ENCODE data around the gene SUFU.

SUFU gene

DNA sequence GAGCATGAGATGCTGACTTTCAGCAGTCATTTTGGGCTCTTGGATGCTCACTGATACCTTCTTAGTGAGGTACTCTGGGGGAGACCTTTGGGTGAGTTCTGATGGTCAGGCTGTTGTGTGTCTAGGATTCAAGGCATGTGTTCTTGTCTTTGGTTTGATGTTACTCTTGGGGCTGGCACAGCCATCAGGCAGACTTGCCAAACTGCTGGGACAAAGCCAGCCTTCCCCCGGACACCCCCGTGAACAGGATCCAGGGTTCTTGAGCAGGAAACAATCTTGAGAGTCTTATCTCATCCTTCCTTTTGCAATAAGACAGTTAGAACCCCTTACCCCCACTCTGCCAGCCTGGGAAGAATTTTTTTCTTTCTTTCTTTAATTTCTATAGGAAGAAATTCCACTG is 42.2 kb downstream of the SUFU start:
- Histone ChIP-seq H3K27me3 (ENCODE audit: insufficient read depth, insufficient read length) (no peaks in the 10 kb centered on the region), H3K9me3 (ENCODE audit: insufficient read depth, low read length) (no peaks in the 10 kb centered on the region), H3K9ac (ENCODE audit: insufficient read length, low read depth) (no peak overlapping the region), H3K4me1 (ENCODE audit: insufficient read depth, insufficient read length) (no peaks in the 10 kb centered on the region), H3K4me3 (ENCODE audit: insufficient read length, low read depth) (no peak overlapping the region), H3K36me3 (ENCODE audit: insufficient read depth, insufficient read length, low read length) (peaks cover 7% of the 10 kb centered on the region)
- DNase-seq (ENCODE audit: low read depth, low spot score) = no peak
- TF ChIP-seq YY1 (IDR thresholded peaks at IDR 0.05; ENCODE audit: insufficient read depth, insufficient read length) (no peak), ZNF274 (IDR thresholded peaks at IDR 0.05; ENCODE audit: low read depth, low read length) (no peak), SUZ12 (IDR thresholded peaks at IDR 0.05; ENCODE audit: extremely low read depth, insufficient read depth, insufficient read length) (no peak)

GRCh38 chr10:102546606-102547320 is 43.0 kb downstream of the SUFU start:
- H3K4me3 ChIP-seq (ENCODE audit: insufficient read length, low read depth) = no peak overlapping the region
- no peak for DNase-seq (ENCODE audit: low read depth, low spot score)
- peaks cover 9% of the 10 kb centered on the region for H3K36me3 ChIP-seq (ENCODE audit: insufficient read depth, insufficient read length, low read length)
- TF ChIP-seq SUZ12 (IDR thresholded peaks at IDR 0.05; ENCODE audit: extremely low read depth, insufficient read depth, insufficient read length) (no peak), YY1 (IDR thresholded peaks at IDR 0.05; ENCODE audit: insufficient read depth, insufficient read length) (no peak), ZNF274 (IDR thresholded peaks at IDR 0.05; ENCODE audit: low read depth, low read length) (no peak)
- H3K9ac ChIP-seq (ENCODE audit: insufficient read length, low read depth) = no peak overlapping the region
- no peaks in the 10 kb centered on the region for H3K4me1 ChIP-seq (ENCODE audit: insufficient read depth, insufficient read length)
- H3K27me3 ChIP-seq (ENCODE audit: insufficient read depth, insufficient read length) = no peaks in the 10 kb centered on the region
- H3K9me3 ChIP-seq (ENCODE audit: insufficient read depth, low read length) = no peaks in the 10 kb centered on the region

- no peaks in the 10 kb centered on the region for H3K27me3 ChIP-seq (ENCODE audit: insufficient read depth, insufficient read length)
- H3K4me3 ChIP-seq (ENCODE audit: insufficient read length, low read depth) = no peak overlapping the region
- H3K9ac ChIP-seq (ENCODE audit: insufficient read length, low read depth) = no peak overlapping the region
- DNase-seq (ENCODE audit: low read depth, low spot score) = no peak
- no peak for TF ChIP-seq ZNF274 (IDR thresholded peaks at IDR 0.05; ENCODE audit: low read depth, low read length)
- TF ChIP-seq SUZ12 (IDR thresholded peaks at IDR 0.05; ENCODE audit: extremely low read depth, insufficient read depth, insufficient read length) = no peak
- no peak for TF ChIP-seq YY1 (IDR thresholded peaks at IDR 0.05; ENCODE audit: insufficient read depth, insufficient read length)
- H3K4me1 ChIP-seq (ENCODE audit: insufficient read depth, insufficient read length) = no peaks in the 10 kb centered on the region
- H3K36me3 ChIP-seq (ENCODE audit: insufficient read depth, insufficient read length, low read length) = peaks cover 9% of the 10 kb centered on the region
- H3K9me3 ChIP-seq (ENCODE audit: insufficient read depth, low read length) = no peaks in the 10 kb centered on the region
Measured at GRCh38 chr10:102549549-102549948, 45.8 kb downstream of the SUFU start.

DNA sequence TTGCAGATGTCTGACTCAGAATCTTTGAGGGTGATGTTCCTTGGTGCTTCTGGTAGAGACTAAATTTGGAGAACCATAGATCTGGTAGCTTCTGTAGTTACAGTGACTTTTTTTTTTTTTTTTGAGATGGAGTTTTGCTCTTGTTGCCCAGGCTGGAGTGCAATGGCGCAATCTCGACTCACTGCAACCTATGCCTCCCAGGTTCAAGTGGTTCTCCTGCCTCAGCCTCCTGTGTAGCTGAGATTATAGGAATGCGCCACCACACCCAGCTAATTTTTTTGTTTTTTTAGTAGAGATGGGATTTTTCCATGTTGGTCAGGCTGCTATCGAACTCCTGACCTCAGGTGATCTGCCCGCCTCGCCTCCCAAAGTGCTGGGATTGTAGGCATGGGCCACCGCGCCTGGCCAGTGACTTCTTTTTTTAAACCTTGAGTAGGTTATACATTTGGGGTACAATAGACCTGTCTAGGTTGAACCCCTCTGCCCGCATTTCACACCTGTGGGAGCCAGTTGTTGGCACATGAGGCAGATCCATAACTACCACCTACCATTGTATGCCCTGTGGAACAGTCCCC is 47.0 kb downstream of the SUFU start:
- no peaks in the 10 kb centered on the region for H3K27me3 ChIP-seq (ENCODE audit: insufficient read depth, insufficient read length)
- H3K9ac ChIP-seq (ENCODE audit: insufficient read length, low read depth) = no peak overlapping the region
- H3K4me3 ChIP-seq (ENCODE audit: insufficient read length, low read depth) = no peak overlapping the region
- TF ChIP-seq SUZ12 (IDR thresholded peaks at IDR 0.05; ENCODE audit: extremely low read depth, insufficient read depth, insufficient read length) (no peak), YY1 (IDR thresholded peaks at IDR 0.05; ENCODE audit: insufficient read depth, insufficient read length) (no peak), ZNF274 (IDR thresholded peaks at IDR 0.05; ENCODE audit: low read depth, low read length) (no peak)
- H3K9me3 ChIP-seq (ENCODE audit: insufficient read depth, low read length) = no peaks in the 10 kb centered on the region
- H3K4me1 ChIP-seq (ENCODE audit: insufficient read depth, insufficient read length) = no peaks in the 10 kb centered on the region
- no peak for DNase-seq (ENCODE audit: low read depth, low spot score)
- H3K36me3 ChIP-seq (ENCODE audit: insufficient read depth, insufficient read length, low read length) = peaks cover 9% of the 10 kb centered on the region

DNA sequence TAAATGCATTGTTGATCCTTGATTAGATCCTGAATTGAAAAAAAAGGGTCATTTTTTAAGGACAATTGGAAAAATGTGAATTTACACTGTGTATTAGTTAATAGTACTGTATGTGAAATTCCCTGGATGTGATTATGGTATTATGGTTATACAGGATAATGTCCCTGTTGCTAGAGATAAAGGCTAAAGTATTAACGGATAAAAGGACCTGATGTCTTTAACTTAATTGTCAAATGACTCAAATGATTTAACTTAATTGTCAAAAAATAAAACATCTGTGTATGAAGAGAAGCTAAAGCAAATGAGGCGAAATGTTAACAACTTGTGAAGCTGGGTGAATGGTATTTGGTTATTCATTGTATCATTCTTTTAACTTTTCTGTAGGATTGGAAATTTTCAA is 48.8 kb downstream of the SUFU start:
- H3K4me1 ChIP-seq (ENCODE audit: insufficient read depth, insufficient read length) = no peaks in the 10 kb centered on the region
- TF ChIP-seq SUZ12 (IDR thresholded peaks at IDR 0.05; ENCODE audit: extremely low read depth, insufficient read depth, insufficient read length) (no peak), ZNF274 (IDR thresholded peaks at IDR 0.05; ENCODE audit: low read depth, low read length) (no peak), YY1 (IDR thresholded peaks at IDR 0.05; ENCODE audit: insufficient read depth, insufficient read length) (no peak)
- no peaks in the 10 kb centered on the region for H3K27me3 ChIP-seq (ENCODE audit: insufficient read depth, insufficient read length)
- H3K36me3 ChIP-seq (ENCODE audit: insufficient read depth, insufficient read length, low read length) = peaks cover 9% of the 10 kb centered on the region
- no peak overlapping the region for H3K9ac ChIP-seq (ENCODE audit: insufficient read length, low read depth)
- H3K9me3 ChIP-seq (ENCODE audit: insufficient read depth, low read length) = no peaks in the 10 kb centered on the region
- DNase-seq (ENCODE audit: low read depth, low spot score) = no peak
- H3K4me3 ChIP-seq (ENCODE audit: insufficient read length, low read depth) = no peak overlapping the region

- Histone ChIP-seq H3K4me3 (ENCODE audit: insufficient read length, low read depth) (no peak overlapping the region), H3K9me3 (ENCODE audit: insufficient read depth, low read length) (no peaks in the 10 kb centered on the region), H3K9ac (ENCODE audit: insufficient read length, low read depth) (no peak overlapping the region), H3K36me3 (ENCODE audit: insufficient read depth, insufficient read length, low read length) (peaks cover 9% of the 10 kb centered on the region), H3K27me3 (ENCODE audit: insufficient read depth, insufficient read length) (no peaks in the 10 kb centered on the region), H3K4me1 (ENCODE audit: insufficient read depth, insufficient read length) (no peaks in the 10 kb centered on the region)
- TF ChIP-seq YY1 (IDR thresholded peaks at IDR 0.05; ENCODE audit: insufficient read depth, insufficient read length) (no peak), ZNF274 (IDR thresholded peaks at IDR 0.05; ENCODE audit: low read depth, low read length) (no peak), SUZ12 (IDR thresholded peaks at IDR 0.05; ENCODE audit: extremely low read depth, insufficient read depth, insufficient read length) (no peak)
- DNase-seq (ENCODE audit: low read depth, low spot score) = no peak
Measured at GRCh38 chr10:102553771-102554170, 50.0 kb downstream of the SUFU start.

- peaks cover 9% of the 10 kb centered on the region for H3K36me3 ChIP-seq (ENCODE audit: insufficient read depth, insufficient read length, low read length)
- no peak overlapping the region for H3K9ac ChIP-seq (ENCODE audit: insufficient read length, low read depth)
- no peaks in the 10 kb centered on the region for H3K4me1 ChIP-seq (ENCODE audit: insufficient read depth, insufficient read length)
- H3K4me3 ChIP-seq (ENCODE audit: insufficient read length, low read depth) = no peak overlapping the region
- H3K27me3 ChIP-seq (ENCODE audit: insufficient read depth, insufficient read length) = no peaks in the 10 kb centered on the region
- no peak for DNase-seq (ENCODE audit: low read depth, low spot score)
- TF ChIP-seq SUZ12 (IDR thresholded peaks at IDR 0.05; ENCODE audit: extremely low read depth, insufficient read depth, insufficient read length) (no peak), ZNF274 (IDR thresholded peaks at IDR 0.05; ENCODE audit: low read depth, low read length) (no peak), YY1 (IDR thresholded peaks at IDR 0.05; ENCODE audit: insufficient read depth, insufficient read length) (no peak)
- no peaks in the 10 kb centered on the region for H3K9me3 ChIP-seq (ENCODE audit: insufficient read depth, low read length)
Measured at GRCh38 chr10:102554531-102554930, 50.8 kb downstream of the SUFU start.
